GM10248 (cell line): Measurements from ENCODE around the gene PIP5K1B.
A peak's percentile ranks its signal among the peaks of the same experiment; 100 is the strongest.

Experiments used
- CTCF ChIA-PET: fragments of 300-600 bp; sonication (Branson Sonifier 250); formaldehyde crosslinking; extraction: SDS; loops from one replicate; lab custom pipeline; 2021; ENCODE audit warnings: antibody characterized with exemption; lab: Yijun Ruan, JAX
- POLR2A ChIA-PET: fragments of 350-650 bp; sonication (Branson Sonifier 250); formaldehyde crosslinking; extraction: SDS; loops from one replicate; lab custom pipeline; 2020; ENCODE audit warnings: antibody characterized with exemption; lab: Yijun Ruan, JAX
- DNase-seq: peaks from one replicate; pipeline ENCODE4 v3.0.0; 2012; ENCODE audit errors: extremely low spot score
- TF ChIP-seq, protein P1 (sequence below): IDR thresholded peaks from 2 replicates; pipeline ENCODE4 v1.5.1; 2012; ENCODE audit warnings: mild to moderate bottlenecking, low read depth; ENCODE audit errors: extremely low read depth, missing control alignments, control extremely low read depth

The PIP5K1B gene

DNA sequence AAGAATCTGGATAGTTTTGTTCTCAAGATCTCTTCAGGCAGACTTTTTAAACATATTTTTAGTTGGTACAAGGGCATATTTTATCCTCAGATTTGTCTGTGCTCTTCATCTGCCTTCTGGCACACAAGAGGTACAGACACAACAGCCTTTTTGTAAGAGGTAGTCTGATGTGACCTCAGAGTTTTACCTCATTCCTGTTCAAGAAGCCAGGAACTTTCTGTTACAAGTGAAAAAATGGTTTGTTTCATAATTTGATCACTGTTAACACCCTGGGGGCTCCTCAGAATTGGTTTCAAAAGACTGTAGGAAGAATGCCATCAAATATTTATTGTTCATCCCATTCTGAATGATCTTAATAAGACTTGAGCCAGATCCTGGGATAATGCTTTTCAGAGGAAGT lies 172.2 kb downstream of the PIP5K1B start:
- CTCF ChIA-PET: interaction anchor here (0.7 to 1.4 kb wide), 2 partner anchors 18 to 33 kb away, joined by 3 read pairs; no protein-coding TSS in a partner anchor
- no peak for DNase-seq
- POLR2A ChIA-PET: no interaction called here
- TF ChIP-seq, protein P1, sequence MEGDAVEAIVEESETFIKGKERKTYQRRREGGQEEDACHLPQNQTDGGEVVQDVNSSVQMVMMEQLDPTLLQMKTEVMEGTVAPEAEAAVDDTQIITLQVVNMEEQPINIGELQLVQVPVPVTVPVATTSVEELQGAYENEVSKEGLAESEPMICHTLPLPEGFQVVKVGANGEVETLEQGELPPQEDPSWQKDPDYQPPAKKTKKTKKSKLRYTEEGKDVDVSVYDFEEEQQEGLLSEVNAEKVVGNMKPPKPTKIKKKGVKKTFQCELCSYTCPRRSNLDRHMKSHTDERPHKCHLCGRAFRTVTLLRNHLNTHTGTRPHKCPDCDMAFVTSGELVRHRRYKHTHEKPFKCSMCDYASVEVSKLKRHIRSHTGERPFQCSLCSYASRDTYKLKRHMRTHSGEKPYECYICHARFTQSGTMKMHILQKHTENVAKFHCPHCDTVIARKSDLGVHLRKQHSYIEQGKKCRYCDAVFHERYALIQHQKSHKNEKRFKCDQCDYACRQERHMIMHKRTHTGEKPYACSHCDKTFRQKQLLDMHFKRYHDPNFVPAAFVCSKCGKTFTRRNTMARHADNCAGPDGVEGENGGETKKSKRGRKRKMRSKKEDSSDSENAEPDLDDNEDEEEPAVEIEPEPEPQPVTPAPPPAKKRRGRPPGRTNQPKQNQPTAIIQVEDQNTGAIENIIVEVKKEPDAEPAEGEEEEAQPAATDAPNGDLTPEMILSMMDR: no peak

DNA sequence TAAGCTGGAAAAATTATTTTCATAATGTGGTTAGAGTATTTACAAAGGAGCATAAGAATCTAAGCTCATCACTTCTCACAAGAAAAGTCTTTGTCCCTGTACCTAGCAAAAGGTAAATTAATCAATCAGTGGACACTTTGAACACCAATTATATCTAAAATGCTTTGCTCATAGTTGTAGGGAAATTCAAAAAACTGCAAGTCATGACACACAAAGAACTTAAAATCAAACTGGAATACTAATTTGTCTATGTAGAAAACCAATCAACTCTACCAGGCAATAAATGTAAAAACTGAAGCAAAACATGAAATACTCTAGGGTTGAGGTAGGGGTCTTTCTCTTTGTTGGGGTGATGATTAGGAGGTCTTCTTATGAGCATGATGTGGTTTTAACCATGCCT lies 173.4 kb downstream of the PIP5K1B start:
- DNase-seq: no peak
- TF ChIP-seq, protein P1: no peak
- ChIA-PET POLR2A (no interaction called here), CTCF (interaction anchor here (1.6 kb wide), 1 partner anchor 19 kb away, joined by 4 read pairs; no protein-coding TSS in a partner anchor)

DNA sequence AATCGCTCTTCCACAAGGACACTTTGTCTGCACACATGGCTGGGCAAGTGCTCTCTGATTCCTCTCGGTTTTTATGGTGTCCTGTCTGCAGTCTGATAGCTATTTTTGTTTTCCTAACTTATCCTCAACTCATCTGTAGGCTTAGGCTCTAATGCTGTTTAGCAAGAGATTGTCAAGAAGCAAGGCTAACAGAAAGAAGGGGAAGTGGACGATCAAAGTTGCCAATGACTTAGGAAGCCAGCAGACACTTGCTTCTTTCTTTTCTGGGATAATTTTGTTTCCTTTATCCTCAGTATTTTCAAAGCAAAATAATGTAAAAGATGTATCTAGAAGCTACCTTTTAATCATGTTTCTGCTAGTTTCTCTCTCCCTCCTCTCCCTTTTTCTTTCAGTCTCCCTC lies 178.2 kb downstream of the PIP5K1B start:
- ChIA-PET POLR2A (no interaction called here), CTCF (interaction anchor here (0.7 to 1.7 kb wide), 4 partner anchors 14 to 116 kb away, joined by 3 to 4 read pairs (median 4); no protein-coding TSS in a partner anchor)
- DNase-seq: no peak
- TF ChIP-seq, protein P1: no peak

DNA sequence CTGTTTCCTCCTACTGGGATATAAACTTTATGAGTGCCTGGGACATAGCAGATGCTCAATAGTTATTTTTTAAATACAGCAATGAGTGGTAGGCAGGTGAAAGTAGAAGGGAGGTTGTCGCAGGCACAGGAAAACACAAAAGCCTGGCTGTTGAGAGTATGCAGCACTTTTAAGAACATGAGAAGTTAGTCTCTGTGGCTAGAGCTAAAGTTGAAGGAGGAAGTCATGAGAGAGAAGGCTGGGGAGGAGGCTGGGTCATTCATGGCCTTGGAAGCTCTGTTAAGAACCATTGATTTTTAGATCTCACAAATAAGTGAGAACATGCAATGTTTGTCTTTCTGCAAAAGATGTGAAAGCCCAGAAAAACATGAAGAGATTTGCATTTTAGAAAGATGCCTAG lies 182.2 kb downstream of the PIP5K1B start:
- TF ChIP-seq, protein P1: no peak
- ChIA-PET CTCF (interaction anchor here (1.5 kb wide), 1 partner anchor 9 kb away, joined by 3 read pairs; no protein-coding TSS in a partner anchor), POLR2A (interaction anchor here (0.6 kb wide), 1 partner anchor 62 kb away, joined by 3 read pairs; no protein-coding TSS in a partner anchor)
- no peak for DNase-seq

DNA sequence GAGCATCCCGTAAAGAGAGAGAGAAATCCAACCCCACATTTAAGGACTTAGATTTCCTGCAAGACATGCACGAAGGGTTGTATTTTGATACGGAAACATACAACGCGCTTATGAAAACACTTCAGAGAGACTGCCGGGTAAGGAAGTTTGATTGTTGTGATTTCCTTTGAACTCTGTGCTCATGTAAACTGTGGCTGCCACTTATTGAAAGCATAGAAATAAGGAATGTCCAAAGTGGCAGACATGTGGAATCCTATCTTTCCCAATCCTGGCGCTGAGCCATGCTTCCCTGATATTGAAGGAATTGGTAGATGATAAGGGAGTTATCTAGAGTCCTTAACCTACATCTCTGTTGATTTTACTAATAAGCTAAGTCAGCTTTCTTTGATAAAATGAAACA lies 189.5 kb downstream of the PIP5K1B start:
- POLR2A ChIA-PET: no interaction called here
- TF ChIP-seq, protein P1: no peak
- CTCF ChIA-PET: interaction anchor here (1.4 to 2.1 kb wide), 2 partner anchors 10 to 23 kb away, joined by 3 to 5 read pairs; no protein-coding TSS in a partner anchor
- DNase-seq: no peak

DNA sequence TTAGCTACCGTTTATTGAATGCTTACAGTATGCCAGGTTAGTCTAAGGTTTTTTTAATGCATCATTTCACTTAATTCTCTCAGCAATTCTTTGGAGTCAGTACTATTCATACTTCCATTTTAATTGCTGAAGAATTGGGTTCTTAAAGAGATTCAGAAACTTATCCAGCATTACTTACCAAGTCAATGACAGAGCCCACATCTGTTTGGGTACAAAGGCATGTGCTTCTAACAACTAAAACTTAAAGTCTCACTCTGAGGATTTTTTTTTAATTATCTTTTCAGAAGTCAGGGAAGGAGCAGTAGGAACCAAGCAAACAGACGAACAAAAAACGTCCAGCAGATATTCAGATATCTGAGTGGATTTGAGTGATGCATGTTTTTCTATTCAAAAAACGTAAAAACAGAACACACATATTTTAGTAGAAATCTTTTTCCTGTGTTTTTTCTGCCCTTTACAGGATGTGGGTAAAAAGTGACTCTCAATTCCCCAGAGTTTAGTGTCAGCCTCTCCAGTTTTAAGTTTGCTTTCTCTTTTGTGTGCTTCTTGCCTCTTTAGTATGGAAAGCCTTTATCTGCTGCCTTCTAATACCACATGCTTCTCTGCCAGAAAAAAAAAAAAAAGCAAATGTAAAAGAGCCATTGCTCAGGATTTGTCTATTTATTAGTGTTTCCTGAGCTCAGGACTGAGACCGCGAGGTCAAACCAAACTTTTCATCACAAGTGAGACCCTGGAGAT lies 190.9 kb downstream of the PIP5K1B start:
- TF ChIP-seq, protein P1: no peak
- ChIA-PET CTCF (interaction anchor here (0.8 to 2.1 kb wide), 7 partner anchors 8 to 59 kb away, joined by 3 to 5 read pairs (median 3); no protein-coding TSS in a partner anchor), POLR2A (no interaction called here)
- peak; percentile 30 for DNase-seq
